ENCODE measurements around the gene PSAP. TPM values are rescaled to one million over a fixed set of nuclear protein-coding genes. Genes with fewer than 3 reads are reported as not detected.

Gene PSAP
- total RNA-seq, 1 experiment from 2014 or later, result 336 TPM

GRCh38 chr10:71782917-71783490 is 68.0 kb downstream of the PSAP start:
- H3K27me3 ChIP-seq (ENCODE audit: insufficient read depth, low read length), result no peaks in the 10 kb centered on the region
- H2BK20ac ChIP-seq (ENCODE audit: low read depth, low read length, poor library complexity, severe bottlenecking), result no peak overlapping the region
- no peak overlapping the region for H2BK5ac ChIP-seq (ENCODE audit: insufficient read length, low read length)
- H3K4me1 ChIP-seq (ENCODE audit: insufficient read depth, low read length), result no peaks in the 10 kb centered on the region
- 0 out of 5 replicates have a peak overlapping the region, but pooled peaks of 1 of the 2 experiments have one; percentile 21 for H3K4me3 Mint-ChIP-seq
- no peaks in the 10 kb centered on the region for H3K79me2 ChIP-seq (ENCODE audit: insufficient read depth, low read length)
- no peak overlapping the region for H4K8ac ChIP-seq (replicated peaks; ENCODE audit: insufficient read length, low read depth, low read length)
- no peak overlapping the region for H2BK120ac ChIP-seq (ENCODE audit: low read depth, low read length, poor library complexity, severe bottlenecking)
- no peaks in the 10 kb centered on the region for H3K23me2 ChIP-seq (ENCODE audit: insufficient read length, low read depth, low read length, poor library complexity, severe bottlenecking)
- H2BK15ac ChIP-seq (ENCODE audit: low read depth, low read length), result no peak overlapping the region
- no peak overlapping the region for H3K14ac ChIP-seq (ENCODE audit: insufficient read depth, low read length)
- no peaks in the 10 kb centered on the region for H4K20me1 ChIP-seq (ENCODE audit: control insufficient read depth, insufficient read depth, insufficient read length)
- no peak overlapping the region for H3K9ac ChIP-seq (ENCODE audit: extremely low read depth, insufficient read length, low read length)
- peak overlapping the region; percentile 12 to 35 (median 34); a peak in 4 of 7 replicates for H3K27ac Mint-ChIP-seq
- TF ChIP-seq CTCF (conservative IDR thresholded peaks at IDR 0.05), result no peak
- peaks cover 10 to 16% of the 10 kb centered on the region in 2 experiments for H3K4me1 Mint-ChIP-seq
- no peaks in the 10 kb centered on the region for H3K9me3 Mint-ChIP-seq
- no peak overlapping the region for H4K5ac ChIP-seq (ENCODE audit: insufficient read length, low read depth, low read length)
- H3K18ac ChIP-seq (ENCODE audit: insufficient read length, low read depth, low read length), result no peak overlapping the region
- no peak overlapping the region for H2BK12ac ChIP-seq (ENCODE audit: insufficient read length, low read depth, low read length)
- H3K36me3 Mint-ChIP-seq (ENCODE audit: insufficient read depth in 1 of 3, low read depth in 3 of 3), result no peaks in the 10 kb centered on the region
- no peak overlapping the region for H3K23ac ChIP-seq (ENCODE audit: insufficient read length, low read depth, low read length)
- H3T11ph ChIP-seq (ENCODE audit: low read length), result no peak overlapping the region
- DNase-seq, result no peak
- no peak overlapping the region for H3K56ac ChIP-seq (ENCODE audit: insufficient read length, low read depth, low read length)
- no peak overlapping the region for H2AK5ac ChIP-seq (ENCODE audit: insufficient read length, low read length)
- H3K4ac ChIP-seq (ENCODE audit: low read depth, low read length), result no peak overlapping the region
- H4K91ac ChIP-seq (ENCODE audit: insufficient read length, low read depth, low read length), result no peak overlapping the region
- peaks cover 15% of the 10 kb centered on the region for H3K27me3 Mint-ChIP-seq (ENCODE audit: low read depth)
- no peak overlapping the region for H3K4me2 ChIP-seq (ENCODE audit: insufficient read depth, insufficient read length, low read length)
- H3K9me3 ChIP-seq (ENCODE audit: control insufficient read depth, low read depth, low read length), result no peaks in the 10 kb centered on the region
- no CpG with 5 or more reads among the region's 7 CpGs for WGBS (ENCODE audit: extremely low coverage, insufficient read length, low lambda C conversion rate)
- H2AFZ ChIP-seq (ENCODE audit: low read length), result no peak overlapping the region
- no peaks in the 10 kb centered on the region for H3K79me1 ChIP-seq (ENCODE audit: insufficient read depth, low read depth, low read length, poor library complexity, severe bottlenecking)
- no peak overlapping the region for H3K27ac ChIP-seq (ENCODE audit: insufficient read length, low read depth, low read length)

All from H9 (cell line).